ENCODE results near the gene PYGB.

DNA sequence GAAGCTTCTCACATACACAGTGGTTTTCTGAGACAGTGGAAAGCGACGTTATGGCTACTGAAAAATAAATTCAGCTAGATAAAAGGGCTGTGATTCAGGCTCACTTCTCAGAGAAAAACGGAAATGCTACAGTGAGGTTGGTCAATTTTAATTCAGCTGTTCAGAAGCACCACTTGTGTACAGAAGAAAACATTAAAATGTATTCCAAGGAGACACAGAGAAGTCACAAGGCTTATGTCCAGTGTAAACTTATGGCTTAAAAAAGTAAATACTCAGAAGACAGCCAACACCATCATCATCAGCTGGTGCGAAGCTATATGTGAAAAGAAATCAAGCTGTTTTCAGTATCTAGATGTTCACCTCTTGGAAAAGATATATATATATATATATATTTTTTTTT lies 74.1 kb downstream of the PYGB start:
- TF ChIP-seq, protein P1, sequence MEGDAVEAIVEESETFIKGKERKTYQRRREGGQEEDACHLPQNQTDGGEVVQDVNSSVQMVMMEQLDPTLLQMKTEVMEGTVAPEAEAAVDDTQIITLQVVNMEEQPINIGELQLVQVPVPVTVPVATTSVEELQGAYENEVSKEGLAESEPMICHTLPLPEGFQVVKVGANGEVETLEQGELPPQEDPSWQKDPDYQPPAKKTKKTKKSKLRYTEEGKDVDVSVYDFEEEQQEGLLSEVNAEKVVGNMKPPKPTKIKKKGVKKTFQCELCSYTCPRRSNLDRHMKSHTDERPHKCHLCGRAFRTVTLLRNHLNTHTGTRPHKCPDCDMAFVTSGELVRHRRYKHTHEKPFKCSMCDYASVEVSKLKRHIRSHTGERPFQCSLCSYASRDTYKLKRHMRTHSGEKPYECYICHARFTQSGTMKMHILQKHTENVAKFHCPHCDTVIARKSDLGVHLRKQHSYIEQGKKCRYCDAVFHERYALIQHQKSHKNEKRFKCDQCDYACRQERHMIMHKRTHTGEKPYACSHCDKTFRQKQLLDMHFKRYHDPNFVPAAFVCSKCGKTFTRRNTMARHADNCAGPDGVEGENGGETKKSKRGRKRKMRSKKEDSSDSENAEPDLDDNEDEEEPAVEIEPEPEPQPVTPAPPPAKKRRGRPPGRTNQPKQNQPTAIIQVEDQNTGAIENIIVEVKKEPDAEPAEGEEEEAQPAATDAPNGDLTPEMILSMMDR (IDR thresholded peaks at IDR 0.05), result no peak
- no peak for TF ChIP-seq EZH2 (IDR thresholded peaks at IDR 0.05; ENCODE audit: borderline replicate concordance, insufficient read depth, low read depth, low read length, poor library complexity, severe bottlenecking)

All from B cell (primary cell).